GM19240 (cell line): ENCODE data around the gene CC2D2A.

Source experiments
- DNase-seq: peaks from one replicate; pipeline ENCODE4 v3.0.0; 2011; ENCODE audit warnings: low spot score; ENCODE audit not compliant: insufficient read length

The CC2D2A gene

GRCh38 chr4:15459706-15460105, 10.0 kb upstream of the CC2D2A start:
- no peak for DNase-seq

GRCh38 chr4:15466596-15466995, 3.1 kb upstream of the CC2D2A start:
- no peak for DNase-seq

- DNase-seq: no peak
Observed at GRCh38 chr4:15470128-15470475, 420 bp downstream of the CC2D2A start.

GRCh38 chr4:15476396-15476795, 6.7 kb downstream of the CC2D2A start:
- no peak for DNase-seq

GRCh38 chr4:15478724-15479088, 9.0 kb downstream of the CC2D2A start:
- no peak for DNase-seq

GRCh38 chr4:15479089-15479912, 9.6 kb downstream of the CC2D2A start:
- DNase-seq: no peak

- no peak for DNase-seq
Observed at GRCh38 chr4:15479913-15480185, 10.2 kb downstream of the CC2D2A start.

- no peak for DNase-seq
Observed at GRCh38 chr4:15481961-15482745, 12.5 kb downstream of the CC2D2A start.

GRCh38 chr4:15482842-15483241, 13.2 kb downstream of the CC2D2A start:
- DNase-seq: no peak

- DNase-seq: no peak
Observed at GRCh38 chr4:15488136-15488535, 18.5 kb downstream of the CC2D2A start.

GRCh38 chr4:15488658-15489470, 19.2 kb downstream of the CC2D2A start:
- DNase-seq: no peak

GRCh38 chr4:15489551-15489950, 19.9 kb downstream of the CC2D2A start:
- no peak for DNase-seq

- DNase-seq: no peak
Observed at GRCh38 chr4:15493411-15493810, 23.7 kb downstream of the CC2D2A start.

- no peak for DNase-seq
Observed at GRCh38 chr4:15495621-15496020, 25.9 kb downstream of the CC2D2A start.

GRCh38 chr4:15498356-15498755, 28.7 kb downstream of the CC2D2A start:
- no peak for DNase-seq

GRCh38 chr4:15500701-15501100, 31.0 kb downstream of the CC2D2A start:
- DNase-seq: no peak

- no peak for DNase-seq
Observed at GRCh38 chr4:15501941-15502340, 32.3 kb downstream of the CC2D2A start.

GRCh38 chr4:15502384-15502783, 32.7 kb downstream of the CC2D2A start:
- no peak for DNase-seq

- DNase-seq: no peak
Observed at GRCh38 chr4:15504041-15504440, 34.4 kb downstream of the CC2D2A start.

- DNase-seq: no peak
Observed at GRCh38 chr4:15506464-15506863, 36.8 kb downstream of the CC2D2A start.

GRCh38 chr4:15507679-15508078, 38.0 kb downstream of the CC2D2A start:
- no peak for DNase-seq

- DNase-seq: no peak
Observed at GRCh38 chr4:15510961-15511360, 41.3 kb downstream of the CC2D2A start.
